GM21381 (cell line): ENCODE data around the gene VPS41.

Experiments used
- ATAC-seq: cut with Tn5 transposase; IDR thresholded peaks from one replicate; pipeline ENCODE4 v1.9.1; 2021; ENCODE audit warnings: mild to moderate bottlenecking, moderate library complexity; ENCODE audit not compliant: unreplicated experiment

Gene VPS41

GRCh38 chr7:38740041-38740440 is 168.9 kb downstream of the VPS41 start:
- no peak for ATAC-seq

GRCh38 chr7:38736138-38736537 is 172.9 kb downstream of the VPS41 start:
- no peak for ATAC-seq

GRCh38 chr7:38731215-38731614 is 177.8 kb downstream of the VPS41 start:
- ATAC-seq, result no peak

- ATAC-seq, result no peak
Measured at GRCh38 chr7:38728145-38728544, 180.8 kb downstream of the VPS41 start.

- ATAC-seq, result no peak
Measured at GRCh38 chr7:38727184-38727940, 181.6 kb downstream of the VPS41 start.

GRCh38 chr7:38723327-38723726 is 185.7 kb downstream of the VPS41 start:
- no peak for ATAC-seq

- ATAC-seq, result no peak
Measured at GRCh38 chr7:38716397-38716796, 192.6 kb downstream of the VPS41 start.

- ATAC-seq, result no peak
Measured at GRCh38 chr7:38709123-38709522, 199.9 kb downstream of the VPS41 start.

- ATAC-seq, result no peak
Measured at GRCh38 chr7:38704751-38705150, 204.2 kb downstream of the VPS41 start.

- ATAC-seq, result no peak
Measured at GRCh38 chr7:38704041-38704547, 204.9 kb downstream of the VPS41 start.

GRCh38 chr7:38703093-38703492 is 205.9 kb downstream of the VPS41 start:
- no peak for ATAC-seq

GRCh38 chr7:38702002-38702535 is 206.9 kb downstream of the VPS41 start:
- ATAC-seq, result no peak

GRCh38 chr7:38700116-38700515 is 208.9 kb downstream of the VPS41 start:
- no peak for ATAC-seq

GRCh38 chr7:38699471-38699870 is 209.5 kb downstream of the VPS41 start:
- ATAC-seq, result no peak

- ATAC-seq, result no peak
Measured at GRCh38 chr7:38694326-38694725, 214.7 kb downstream of the VPS41 start.

GRCh38 chr7:38686888-38687287 is 222.1 kb downstream of the VPS41 start:
- ATAC-seq, result no peak

GRCh38 chr7:38685851-38686250 is 223.1 kb downstream of the VPS41 start:
- ATAC-seq, result no peak

- ATAC-seq, result no peak
Measured at GRCh38 chr7:38682606-38683005, 226.4 kb downstream of the VPS41 start.

GRCh38 chr7:38681882-38682281 is 227.1 kb downstream of the VPS41 start:
- ATAC-seq, result no peak

- ATAC-seq, result no peak
Measured at GRCh38 chr7:38679419-38679818, 229.6 kb downstream of the VPS41 start.

- ATAC-seq, result no peak
Measured at GRCh38 chr7:38678698-38679054, 230.3 kb downstream of the VPS41 start.

- ATAC-seq, result no peak
Measured at GRCh38 chr7:38677981-38678697, 230.9 kb downstream of the VPS41 start.
